Lower leg skin (tissue), 4 donors: ENCODE results near the gene BHLHE23. TPM values are rescaled to one million over a fixed set of nuclear protein-coding genes. Genes with fewer than 3 reads are reported as not detected.

Experiments
- DNase-seq, 2 donors: peaks; one replicate each; pipeline ENCODE4 v3.0.0-alpha.2; 2019; ENCODE audit warnings: low spot score in 2 of 2
- H3K4me3 ChIP-seq: fragments of 200-600 bp; sonication (generic); 2 replicates; pipeline ENCODE4 v1.5.1; 2017; ENCODE audit warnings: mild to moderate bottlenecking, low read depth; ENCODE audit not compliant: poor library complexity, severe bottlenecking
- CTCF ChIP-seq, 3 donors: fragments of 450-650 bp; IDR thresholded peaks; one replicate each; pipeline ENCODE4 v1.5.1; 2016; ENCODE audit warnings: antibody characterized with exemption in 3 of 3, mild to moderate bottlenecking in 3 of 3, moderate library complexity in 2 of 3
- POLR2A ChIP-seq, 2 donors: fragments of 450-650 bp; IDR thresholded peaks; one replicate each; pipeline ENCODE4 v1.6.1; 2016 to 2017; ENCODE audit warnings: antibody characterized with exemption in 2 of 2, mild to moderate bottlenecking in 1 of 2, moderate library complexity in 1 of 2
- WGBS, 2 donors: methylation state at CpG; one replicate each; pipeline ENCODE4 v1.1.5; 2018; 5-methylcytosine and 5-hydroxymethylcytosine counted together
- intact Hi-C: fragments of 100-400 bp; cut with DNase I; formaldehyde crosslinking; loops from one replicate; pipeline ENCODE4 v1.15.0; 2023; ENCODE audit warnings: low total_unique reads
- total RNA-seq, 4 donors: library from RNA; depleted of rRNA; stranded (reverse); fragments of >200 nt; gene quantifications; one replicate each; pipeline ENCODE4 v1.1.0, GENCODE V29; 2016

Gene BHLHE23
- total RNA-seq, 4 donors from 2014 or later = 0.23 TPM; not detected in 3

DNA sequence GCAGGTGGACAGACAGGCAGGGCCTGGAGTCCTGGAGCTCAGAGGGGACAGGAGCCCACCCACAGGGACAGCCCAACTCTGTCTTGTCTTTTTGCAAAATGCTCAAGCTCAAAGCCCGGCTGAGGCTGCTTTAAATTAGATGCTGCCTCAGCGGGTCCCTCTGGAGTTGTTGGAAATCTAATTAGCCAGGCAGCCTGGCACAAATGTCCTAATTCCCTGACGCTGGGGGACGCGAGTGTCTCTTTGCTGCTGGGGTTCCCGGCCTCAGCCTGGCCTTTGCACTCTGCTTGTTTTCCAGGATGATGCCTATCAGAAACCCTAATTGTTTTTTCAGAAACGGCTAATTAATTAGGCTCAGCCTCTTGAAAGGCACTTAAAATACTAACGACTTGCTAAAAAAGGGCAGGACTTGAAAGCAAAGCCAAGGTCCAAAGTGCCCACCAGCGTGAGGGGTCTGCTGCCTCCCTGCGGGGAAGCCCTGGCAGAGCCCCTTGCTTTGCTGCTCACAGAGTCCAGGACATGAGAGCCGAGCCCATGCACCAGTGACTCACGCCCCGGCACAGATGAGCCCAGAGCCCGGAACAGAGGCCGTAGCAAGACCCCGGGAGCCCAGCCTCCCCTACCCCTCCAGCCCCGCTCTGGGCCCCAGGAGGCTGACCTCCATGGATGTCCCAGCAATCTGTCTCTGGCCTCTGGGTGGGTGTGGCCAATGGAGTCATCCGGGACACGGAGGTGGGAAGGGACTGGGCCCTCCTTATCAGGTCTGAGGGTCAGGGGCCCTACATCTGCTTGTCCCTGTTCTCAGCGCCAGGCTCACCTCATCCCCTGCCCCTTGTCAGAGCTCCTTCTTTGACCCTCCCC, 46.0 kb upstream of the BHLHE23 start:
- DNase-seq = peak in 1 of 2 donors; percentile 75
- no peak for TF ChIP-seq POLR2A (IDR thresholded peaks at IDR 0.05)
- no peak for TF ChIP-seq CTCF (IDR thresholded peaks at IDR 0.05)
- 40 to 47% methylated on average over 18 to 19 of the region's 20 CpGs for WGBS, 2 donors
- intact Hi-C loops = no loop called here
- no peak overlapping the region for H3K4me3 ChIP-seq

DNA sequence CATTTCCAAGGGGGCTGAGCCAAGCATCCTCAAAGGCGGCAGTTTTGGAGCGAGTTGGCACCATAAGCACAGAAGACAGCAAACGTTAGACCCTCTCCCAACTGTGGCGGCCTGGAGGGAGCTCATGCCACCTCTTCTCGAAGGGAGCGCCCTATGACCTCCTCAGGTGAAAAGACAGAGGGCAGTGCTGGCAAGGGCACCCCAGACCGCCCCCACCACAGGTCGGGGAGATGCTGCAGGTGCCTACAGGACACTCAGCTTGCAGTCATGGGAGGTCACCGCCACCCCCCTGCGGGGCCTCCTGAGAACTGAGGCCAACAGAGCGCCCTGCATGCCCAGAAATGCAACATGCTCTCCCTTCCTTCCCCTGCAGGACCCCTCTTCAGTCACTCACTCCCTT, 45.1 kb upstream of the BHLHE23 start:
- DNase-seq = no peak
- TF ChIP-seq POLR2A (IDR thresholded peaks at IDR 0.05) (no peak), CTCF (IDR thresholded peaks at IDR 0.05) (no peak)
- 81 to 88% methylated on average over 11 of the region's 11 CpGs for WGBS, 2 donors
- intact Hi-C loops = no loop called here
- H3K4me3 ChIP-seq = no peak overlapping the region

DNA sequence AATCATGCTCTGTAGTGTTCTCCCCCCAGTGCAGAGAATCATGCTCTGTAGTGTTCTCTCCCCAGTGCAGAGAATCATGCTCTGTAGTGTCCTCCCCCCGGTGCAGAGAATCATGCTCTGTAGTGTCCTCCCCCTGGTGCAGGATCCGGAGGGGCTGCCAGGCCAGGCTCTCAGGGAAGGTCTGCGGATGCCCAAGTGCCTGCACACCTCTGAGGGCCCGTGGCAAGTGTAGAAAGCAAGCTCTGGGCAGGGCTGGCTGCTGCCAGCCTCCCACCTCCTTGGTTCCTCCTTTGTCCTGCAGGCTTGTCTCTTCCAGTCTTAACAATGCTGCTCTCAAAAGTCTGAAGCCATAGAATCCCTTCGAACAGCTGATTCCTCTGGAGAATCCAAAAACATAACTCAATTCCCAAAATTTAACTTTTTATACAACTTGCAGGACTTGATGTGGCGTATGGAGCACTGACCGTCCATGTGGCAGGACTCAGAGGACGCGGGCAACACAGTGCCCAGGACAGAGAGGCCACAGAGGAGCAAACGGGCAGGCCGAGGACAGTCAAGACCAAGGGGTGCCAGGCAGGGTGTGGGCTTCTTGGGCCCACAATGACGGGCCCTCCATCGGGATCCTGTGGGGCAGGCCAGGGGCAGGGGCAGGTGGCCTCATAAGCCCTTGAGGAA, 44.6 kb upstream of the BHLHE23 start:
- no peak overlapping the region for H3K4me3 ChIP-seq
- no peak for TF ChIP-seq CTCF (IDR thresholded peaks at IDR 0.05)
- TF ChIP-seq POLR2A (IDR thresholded peaks at IDR 0.05) = no peak
- no peak for DNase-seq
- WGBS, 2 donors = 85 to 94% methylated on average over 10 to 12 of the region's 13 CpGs
- intact Hi-C loops = no loop called here

DNA sequence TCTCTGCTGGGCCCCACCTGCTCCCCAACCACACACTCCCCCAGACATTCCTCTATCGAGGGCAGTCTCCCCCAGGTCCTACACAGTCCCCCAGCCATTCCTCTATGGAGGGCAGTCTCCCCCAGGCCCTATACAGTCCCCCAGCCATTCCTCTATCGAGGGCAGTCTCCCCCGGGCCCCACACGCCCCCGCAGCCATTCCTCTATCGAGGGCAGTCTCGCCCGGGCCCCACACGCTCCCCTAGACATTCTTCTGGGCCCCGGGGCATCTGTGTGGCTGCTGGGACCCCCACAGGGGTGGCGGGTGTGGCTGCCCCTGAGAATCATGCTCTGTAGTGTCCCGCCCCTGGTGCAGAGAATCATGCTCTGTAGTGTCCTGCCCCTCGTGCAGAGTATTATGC, 43.6 kb upstream of the BHLHE23 start:
- WGBS, 2 donors = 88 to 89% methylated on average over 13 of the region's 13 CpGs
- DNase-seq = no peak
- H3K4me3 ChIP-seq = no peak overlapping the region
- intact Hi-C loops = no loop called here
- TF ChIP-seq CTCF (IDR thresholded peaks at IDR 0.05) = no peak
- TF ChIP-seq POLR2A (IDR thresholded peaks at IDR 0.05) = no peak

- TF ChIP-seq POLR2A (IDR thresholded peaks at IDR 0.05) (no peak), CTCF (IDR thresholded peaks at IDR 0.05) (no peak)
- intact Hi-C loops = no loop called here
- 73 to 82% methylated on average over 9 to 19 of the region's 19 CpGs for WGBS, 2 donors
- no peak for DNase-seq
- no peak overlapping the region for H3K4me3 ChIP-seq
Measured at GRCh38 chr20:63049561-63050221, 42.9 kb upstream of the BHLHE23 start.
